ENCODE data around the gene TACC2. TPM values are rescaled to one million over a fixed set of nuclear protein-coding genes. Genes with fewer than 3 reads are reported as not detected.

Gene TACC2
- total RNA-seq, 1 donor from 2014 or later = 10.7 TPM

DNA sequence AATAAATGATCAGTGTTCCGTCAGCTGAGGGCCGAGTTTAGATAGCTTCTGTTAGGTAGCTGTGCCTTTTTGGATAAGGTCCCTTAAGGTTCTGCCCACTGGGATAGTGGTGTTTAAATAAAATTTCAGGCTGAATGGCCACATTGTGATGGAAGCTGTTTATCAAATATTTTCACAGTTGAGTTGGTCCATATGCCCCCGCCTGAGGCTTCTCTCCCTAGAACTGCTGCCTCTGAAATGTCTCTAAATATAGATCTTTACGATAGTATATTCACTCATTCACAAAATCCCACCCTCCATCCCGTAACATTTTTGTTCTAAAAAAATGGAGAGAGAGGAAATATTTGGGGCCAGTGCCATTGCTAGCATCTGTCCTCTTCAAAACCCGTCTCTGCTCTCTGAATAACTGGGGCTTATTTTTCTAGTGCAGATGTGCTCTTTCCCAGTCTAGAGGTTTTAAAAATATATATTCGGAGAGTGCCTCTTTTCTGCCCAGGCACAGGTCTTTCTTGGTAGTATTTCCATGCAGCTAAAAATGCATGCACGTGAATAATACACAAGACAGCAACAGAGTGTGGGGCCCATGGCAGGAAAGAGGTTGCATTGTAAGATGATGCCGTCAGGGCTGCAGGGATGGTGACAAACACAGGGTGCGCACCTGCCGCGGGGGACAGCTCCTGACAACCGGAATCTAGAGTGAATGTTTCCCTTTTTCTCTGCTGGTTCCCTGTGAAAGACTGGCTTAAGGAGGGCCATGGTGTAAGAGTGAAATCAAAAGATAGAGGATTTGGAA lies 176.7 kb downstream of the TACC2 start:
- no peaks in the 10 kb centered on the region for H3K36me3 ChIP-seq
- Mint-ChIP-seq H3K27ac (peak overlapping the region; percentile 46), H3K27me3 (ENCODE audit: insufficient read depth, low read depth) (peaks cover 6% of the 10 kb centered on the region), H3K36me3 (peaks cover 5% of the 10 kb centered on the region), H3K4me3 (peak overlapping the region; percentile 96), H3K9me3 (no peaks in the 10 kb centered on the region), H3K4me1 (peaks cover 74% of the 10 kb centered on the region)
- H3K4me2 ChIP-seq = peak overlapping the region; percentile 90
- no peaks in the 10 kb centered on the region for H3K9me3 ChIP-seq (ENCODE audit: low read depth)
- H2AFZ ChIP-seq (replicated peaks) = no peak overlapping the region
- H3K4me1 ChIP-seq = peaks cover 70% of the 10 kb centered on the region
- no peak overlapping the region for H3K9ac ChIP-seq
- H3K27ac ChIP-seq = no peak overlapping the region
- TF ChIP-seq EZH2phosphoT487 (IDR thresholded peaks at IDR 0.05) (no peak), EZH2 (IDR thresholded peaks at IDR 0.05) (no peak)
- TF ChIP-seq, protein P1, sequence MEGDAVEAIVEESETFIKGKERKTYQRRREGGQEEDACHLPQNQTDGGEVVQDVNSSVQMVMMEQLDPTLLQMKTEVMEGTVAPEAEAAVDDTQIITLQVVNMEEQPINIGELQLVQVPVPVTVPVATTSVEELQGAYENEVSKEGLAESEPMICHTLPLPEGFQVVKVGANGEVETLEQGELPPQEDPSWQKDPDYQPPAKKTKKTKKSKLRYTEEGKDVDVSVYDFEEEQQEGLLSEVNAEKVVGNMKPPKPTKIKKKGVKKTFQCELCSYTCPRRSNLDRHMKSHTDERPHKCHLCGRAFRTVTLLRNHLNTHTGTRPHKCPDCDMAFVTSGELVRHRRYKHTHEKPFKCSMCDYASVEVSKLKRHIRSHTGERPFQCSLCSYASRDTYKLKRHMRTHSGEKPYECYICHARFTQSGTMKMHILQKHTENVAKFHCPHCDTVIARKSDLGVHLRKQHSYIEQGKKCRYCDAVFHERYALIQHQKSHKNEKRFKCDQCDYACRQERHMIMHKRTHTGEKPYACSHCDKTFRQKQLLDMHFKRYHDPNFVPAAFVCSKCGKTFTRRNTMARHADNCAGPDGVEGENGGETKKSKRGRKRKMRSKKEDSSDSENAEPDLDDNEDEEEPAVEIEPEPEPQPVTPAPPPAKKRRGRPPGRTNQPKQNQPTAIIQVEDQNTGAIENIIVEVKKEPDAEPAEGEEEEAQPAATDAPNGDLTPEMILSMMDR (IDR thresholded peaks at IDR 0.05) = no peak
- peaks cover 63% of the 10 kb centered on the region for H3F3A ChIP-seq (ENCODE audit: low read depth)
- peak overlapping the region; percentile 89 for H3K4me3 ChIP-seq
- no peaks in the 10 kb centered on the region for H3K27me3 ChIP-seq
- DNase-seq (ENCODE audit: low spot score) = peak; percentile 32
- H3K79me2 ChIP-seq (ENCODE audit: low read depth) = peaks cover 70% of the 10 kb centered on the region
- H4K20me1 ChIP-seq (ENCODE audit: low read depth) = peaks cover 68% of the 10 kb centered on the region

DNA sequence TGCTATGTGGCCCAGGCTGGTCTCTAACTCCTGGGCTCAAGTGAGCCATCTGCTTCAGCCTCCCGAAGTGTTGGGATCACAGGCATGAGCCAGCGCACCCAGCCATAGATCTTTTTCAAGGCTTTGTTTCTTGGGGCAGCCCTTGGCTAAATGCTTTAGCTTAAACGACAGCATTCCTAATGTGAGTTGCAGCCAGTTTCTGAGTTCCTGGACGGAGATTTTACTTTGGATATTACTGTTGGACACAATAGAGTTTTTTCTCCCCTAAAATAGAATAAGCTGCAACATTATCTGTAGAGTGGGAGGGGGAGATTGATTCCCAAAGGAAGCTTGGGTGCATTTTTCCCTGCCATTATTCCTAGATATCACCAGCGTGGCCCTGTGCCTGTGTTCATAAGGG lies 179.1 kb downstream of the TACC2 start:
- H3K9me3 Mint-ChIP-seq = no peaks in the 10 kb centered on the region
- peak overlapping the region; percentile 52 for H3K4me2 ChIP-seq
- H3K4me1 Mint-ChIP-seq = peaks cover 81% of the 10 kb centered on the region
- no peaks in the 10 kb centered on the region for H3K36me3 ChIP-seq
- H3K9ac ChIP-seq = no peak overlapping the region
- no peak overlapping the region for H3K4me3 Mint-ChIP-seq
- DNase-seq (ENCODE audit: low spot score) = no peak
- H3K27me3 Mint-ChIP-seq (ENCODE audit: insufficient read depth, low read depth) = peaks cover 6% of the 10 kb centered on the region
- no peak overlapping the region for H3K27ac Mint-ChIP-seq
- no peak overlapping the region for H3K27ac ChIP-seq
- H3K4me3 ChIP-seq = no peak overlapping the region
- peaks cover 81% of the 10 kb centered on the region for H3K4me1 ChIP-seq
- peaks cover 93% of the 10 kb centered on the region for H3K79me2 ChIP-seq (ENCODE audit: low read depth)
- TF ChIP-seq EZH2phosphoT487 (IDR thresholded peaks at IDR 0.05) = no peak
- TF ChIP-seq, protein P1 (IDR thresholded peaks at IDR 0.05) = no peak
- no peak for TF ChIP-seq EZH2 (IDR thresholded peaks at IDR 0.05)
- H3K27me3 ChIP-seq = no peaks in the 10 kb centered on the region
- H4K20me1 ChIP-seq (ENCODE audit: low read depth) = peaks cover 92% of the 10 kb centered on the region
- peaks cover 65% of the 10 kb centered on the region for H3F3A ChIP-seq (ENCODE audit: low read depth)
- H3K36me3 Mint-ChIP-seq = peaks cover 6% of the 10 kb centered on the region
- H3K9me3 ChIP-seq (ENCODE audit: low read depth) = no peaks in the 10 kb centered on the region
- H2AFZ ChIP-seq (replicated peaks) = no peak overlapping the region

DNA sequence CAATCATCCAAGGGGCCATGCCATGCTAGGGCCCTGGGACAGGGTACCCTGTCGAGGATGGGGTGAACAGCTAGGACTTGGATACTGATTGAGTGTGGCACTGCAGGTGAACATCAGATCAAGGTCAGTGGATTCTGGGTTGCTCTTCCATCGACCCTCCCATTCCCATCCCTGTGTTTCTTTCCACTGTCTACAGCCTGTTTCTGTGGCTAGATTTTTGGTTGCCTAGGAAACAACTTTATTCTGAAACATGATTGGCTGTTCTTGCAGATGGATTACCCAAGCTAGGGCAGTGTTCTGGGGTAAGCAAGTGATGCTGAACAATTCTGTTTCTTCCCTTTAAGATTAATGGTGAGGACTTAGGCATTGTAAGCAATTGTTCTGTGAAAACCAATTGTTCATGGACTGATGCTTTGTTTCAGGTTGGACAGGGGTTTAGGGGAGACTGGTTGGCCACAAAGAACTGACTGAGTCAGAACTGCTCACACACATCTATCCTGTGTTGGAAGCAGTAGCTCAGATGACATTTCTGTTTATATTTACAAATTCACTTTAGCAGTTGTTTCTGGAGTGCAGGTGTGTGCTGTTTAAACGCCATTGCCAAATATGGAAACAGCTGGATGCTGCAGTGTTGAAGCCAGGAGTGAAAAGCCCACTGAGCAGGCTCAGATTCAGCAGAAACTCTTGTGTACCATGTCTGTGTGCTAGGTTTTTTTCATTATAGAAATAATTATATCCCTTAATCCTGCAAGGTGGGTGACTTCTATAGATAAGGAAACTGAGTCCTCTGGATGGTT lies 179.8 kb downstream of the TACC2 start:
- Mint-ChIP-seq H3K27me3 (ENCODE audit: insufficient read depth, low read depth) (peaks cover 6% of the 10 kb centered on the region), H3K9me3 (no peaks in the 10 kb centered on the region), H3K27ac (no peak overlapping the region), H3K36me3 (peaks cover 6% of the 10 kb centered on the region), H3K4me1 (peaks cover 85% of the 10 kb centered on the region), H3K4me3 (no peak overlapping the region)
- Histone ChIP-seq H3K4me2 (peak overlapping the region; percentile 52), H3K4me1 (peaks cover 88% of the 10 kb centered on the region), H2AFZ (replicated peaks) (no peak overlapping the region), H3K4me3 (no peak overlapping the region), H4K20me1 (ENCODE audit: low read depth) (peaks cover 99% of the 10 kb centered on the region), H3K27me3 (no peaks in the 10 kb centered on the region), H3K79me2 (ENCODE audit: low read depth) (peaks cover 98% of the 10 kb centered on the region), H3K27ac (no peak overlapping the region), H3K9ac (no peak overlapping the region), H3F3A (ENCODE audit: low read depth) (peaks cover 63% of the 10 kb centered on the region), H3K36me3 (no peaks in the 10 kb centered on the region), H3K9me3 (ENCODE audit: low read depth) (no peaks in the 10 kb centered on the region)
- TF ChIP-seq, protein P1 (IDR thresholded peaks at IDR 0.05) = no peak
- TF ChIP-seq EZH2 (IDR thresholded peaks at IDR 0.05) (no peak), EZH2phosphoT487 (IDR thresholded peaks at IDR 0.05) (no peak)
- DNase-seq (ENCODE audit: low spot score) = no peak
